Tibial artery (tissue), 4 donors: ENCODE data around the gene PRSS22.

Experiments
- DNase-seq, 2 donors: peaks; one replicate each; pipeline ENCODE4 v3.0.0-alpha.2; 2019
- H3K27ac ChIP-seq, 2 donors: fragments of 200-600 bp; sonication (generic) in 1 of 2; 1 replicate in 1 of 2; 2 replicates in 1 of 2; pipeline ENCODE4 v1.5.1; 2018 to 2019; ENCODE audit warnings: mild to moderate bottlenecking in 1 of 2
- H3K27me3 ChIP-seq, 2 donors: fragments of 200-600 bp; sonication (generic) in 1 of 2; one replicate each; pipeline versions ENCODE4 v1.5.1 to v1.6.0; 2016 to 2019
- H3K36me3 ChIP-seq, 3 donors: fragments of 200-600 bp; sonication (generic) in 2 of 3; one replicate each; pipeline ENCODE4 v1.5.1; 2016 to 2019; ENCODE audit warnings: mild to moderate bottlenecking in 2 of 3
- H3K4me1 ChIP-seq, 4 donors: fragments of 200-600 bp; sonication (generic) in 2 of 4; 1 replicate in 3 of 4; 2 replicates in 1 of 4; pipeline ENCODE4 v1.5.1; 2016 to 2019
- H3K4me3 ChIP-seq, 2 donors: fragments of 200-600 bp; sonication (generic) in 1 of 2; 1 replicate in 1 of 2; 2 replicates in 1 of 2; pipeline ENCODE4 v1.5.1; 2018 to 2019; ENCODE audit warnings: mild to moderate bottlenecking in 2 of 2
- H3K9me3 ChIP-seq, 3 donors: fragments of 200-600 bp; sonication (generic) in 1 of 3; one replicate each; pipeline ENCODE4 v1.5.1; 2016 to 2019
- intact Hi-C: fragments of 100-400 bp; cut with DNase I; formaldehyde crosslinking; loops from one replicate; pipeline ENCODE4 v1.15.0; 2023; ENCODE audit warnings: low total_unique reads
- TF ChIP-seq, protein P1 (sequence below), 2 experiments: fragments of 200-600 bp in 1 of 2; fragments of 450-650 bp in 1 of 2; IDR thresholded peaks; one replicate each; pipeline ENCODE4 v1.5.1; 2017 to 2019; ENCODE audit warnings: antibody characterized with exemption in 2 of 2, mild to moderate bottlenecking in 1 of 2, moderate library complexity in 1 of 2

The PRSS22 gene

GRCh38 chr16:2825049-2825742, 32.8 kb downstream of the PRSS22 start:
- peaks cover 0 to 56% of the 10 kb centered on the region in 2 donors for H3K27me3 ChIP-seq
- no peaks in the 10 kb centered on the region for H3K9me3 ChIP-seq

DNA sequence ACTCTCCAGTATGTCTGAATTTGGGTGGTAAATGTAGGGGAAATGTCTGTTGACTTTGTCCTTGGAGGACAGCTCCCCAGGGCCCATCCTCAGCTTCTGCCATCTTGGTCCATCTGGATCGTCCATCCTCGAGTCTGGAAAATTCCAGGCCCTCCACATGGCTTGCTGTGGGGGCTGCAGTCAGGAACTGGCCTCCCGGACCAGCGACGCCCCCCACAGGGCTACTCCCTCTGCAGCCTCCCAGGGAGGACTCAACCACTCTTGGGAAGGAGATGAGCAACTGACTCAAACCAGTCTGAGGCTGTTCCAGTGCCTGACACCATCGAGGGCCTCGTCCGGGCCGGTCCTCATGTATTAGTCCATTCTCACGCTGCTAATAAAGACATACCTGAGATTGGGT, 33.3 kb downstream of the PRSS22 start:
- H3K4me1 ChIP-seq, result peaks cover 0 to 2% (median 0%) of the 10 kb centered on the region in 4 donors
- no peak overlapping the region for H3K27ac ChIP-seq
- no peaks in the 10 kb centered on the region for H3K9me3 ChIP-seq
- peak; percentile 7 to 32 for DNase-seq
- H3K36me3 ChIP-seq, result no peaks in the 10 kb centered on the region
- TF ChIP-seq, protein P1, sequence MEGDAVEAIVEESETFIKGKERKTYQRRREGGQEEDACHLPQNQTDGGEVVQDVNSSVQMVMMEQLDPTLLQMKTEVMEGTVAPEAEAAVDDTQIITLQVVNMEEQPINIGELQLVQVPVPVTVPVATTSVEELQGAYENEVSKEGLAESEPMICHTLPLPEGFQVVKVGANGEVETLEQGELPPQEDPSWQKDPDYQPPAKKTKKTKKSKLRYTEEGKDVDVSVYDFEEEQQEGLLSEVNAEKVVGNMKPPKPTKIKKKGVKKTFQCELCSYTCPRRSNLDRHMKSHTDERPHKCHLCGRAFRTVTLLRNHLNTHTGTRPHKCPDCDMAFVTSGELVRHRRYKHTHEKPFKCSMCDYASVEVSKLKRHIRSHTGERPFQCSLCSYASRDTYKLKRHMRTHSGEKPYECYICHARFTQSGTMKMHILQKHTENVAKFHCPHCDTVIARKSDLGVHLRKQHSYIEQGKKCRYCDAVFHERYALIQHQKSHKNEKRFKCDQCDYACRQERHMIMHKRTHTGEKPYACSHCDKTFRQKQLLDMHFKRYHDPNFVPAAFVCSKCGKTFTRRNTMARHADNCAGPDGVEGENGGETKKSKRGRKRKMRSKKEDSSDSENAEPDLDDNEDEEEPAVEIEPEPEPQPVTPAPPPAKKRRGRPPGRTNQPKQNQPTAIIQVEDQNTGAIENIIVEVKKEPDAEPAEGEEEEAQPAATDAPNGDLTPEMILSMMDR (IDR thresholded peaks at IDR 0.05), result no peak
- intact Hi-C loops, result no loop called here
- peaks cover 0 to 56% of the 10 kb centered on the region in 2 donors for H3K27me3 ChIP-seq
- H3K4me3 ChIP-seq, result no peak overlapping the region

More at GRCh38 chr16:2825049-2825742, 32.8 kb downstream of the PRSS22 start:
- DNase-seq, result peak; percentile 11 to 53
- no peak overlapping the region for H3K27ac ChIP-seq
- H3K36me3 ChIP-seq, result no peaks in the 10 kb centered on the region
- H3K4me1 ChIP-seq, result peaks cover 0 to 2% (median 0%) of the 10 kb centered on the region in 4 donors
- H3K4me3 ChIP-seq, result no peak overlapping the region
- intact Hi-C loops, result no loop called here
- TF ChIP-seq, protein P1 (IDR thresholded peaks at IDR 0.05), result no peak

DNA sequence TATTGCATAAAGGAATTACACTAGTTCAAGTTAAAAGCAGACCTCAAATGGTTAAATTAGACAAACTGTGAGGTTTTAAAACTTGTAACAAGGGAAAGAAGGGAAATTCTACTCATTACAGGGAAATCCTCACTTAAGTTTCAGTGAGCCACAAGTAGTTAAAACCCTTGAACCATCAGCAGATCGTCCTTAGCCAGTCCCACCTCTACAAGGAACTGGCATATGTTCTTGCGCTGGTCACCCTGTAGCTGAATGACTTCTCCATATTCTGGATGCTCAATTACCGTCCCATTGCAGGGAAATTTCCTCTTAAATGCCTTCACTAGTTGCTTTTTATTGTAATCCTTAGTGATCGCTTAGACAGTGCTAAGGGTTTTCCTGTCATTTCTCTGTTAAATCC, 35.5 kb downstream of the PRSS22 start:
- H3K27me3 ChIP-seq, result peaks cover 0 to 57% of the 10 kb centered on the region in 2 donors
- H3K4me3 ChIP-seq, result no peak overlapping the region
- no peaks in the 10 kb centered on the region for H3K9me3 ChIP-seq
- intact Hi-C loops, result no loop called here
- TF ChIP-seq, protein P1 (IDR thresholded peaks at IDR 0.05), result no peak
- no peak for DNase-seq
- H3K4me1 ChIP-seq, result no peaks in the 10 kb centered on the region
- H3K27ac ChIP-seq, result no peak overlapping the region
- no peaks in the 10 kb centered on the region for H3K36me3 ChIP-seq

- TF ChIP-seq, protein P1 (IDR thresholded peaks at IDR 0.05), result no peak
- Histone ChIP-seq H3K27ac (no peak overlapping the region), H3K9me3 (no peaks in the 10 kb centered on the region), H3K4me3 (no peak overlapping the region), H3K4me1 (no peaks in the 10 kb centered on the region), H3K36me3 (no peaks in the 10 kb centered on the region), H3K27me3 (peaks cover 0 to 60% of the 10 kb centered on the region in 2 donors)
- DNase-seq, result peak in 1 of 2 donors; percentile 21
- intact Hi-C loops, result no loop called here
Measured at GRCh38 chr16:2822158-2822495, 35.8 kb downstream of the PRSS22 start.

GRCh38 chr16:2821487-2822157, 36.3 kb downstream of the PRSS22 start:
- H3K9me3 ChIP-seq, result no peaks in the 10 kb centered on the region
- H3K36me3 ChIP-seq, result no peaks in the 10 kb centered on the region
- no peaks in the 10 kb centered on the region for H3K4me1 ChIP-seq
- TF ChIP-seq, protein P1 (IDR thresholded peaks at IDR 0.05), result no peak
- no peak overlapping the region for H3K27ac ChIP-seq
- peak; percentile 12 to 32 for DNase-seq
- intact Hi-C loops, result no loop called here
- no peak overlapping the region for H3K4me3 ChIP-seq
- H3K27me3 ChIP-seq, result peaks cover 0 to 61% of the 10 kb centered on the region in 2 donors
